Tibial nerve (tissue), 4 donors: ENCODE results near the gene ARPP21.

ENCODE experiments used
- CTCF ChIP-seq, 5 experiments: fragments of 200-600 bp in 3 of 5; fragments of 450-650 bp in 2 of 5; sonication (generic) in 3 of 5; IDR thresholded peaks; one replicate each; pipeline ENCODE4 v1.5.1; 2016 to 2019; ENCODE audit warnings: antibody characterized with exemption in 5 of 5, mild to moderate bottlenecking in 3 of 5, moderate library complexity in 2 of 5
- EP300 ChIP-seq, 2 donors: sonication (generic); formaldehyde crosslinking; IDR thresholded peaks; one replicate each; pipeline ENCODE4 v1.6.1; 2017; ENCODE audit warnings: antibody characterized with exemption in 2 of 2, mild to moderate bottlenecking in 1 of 2
- POLR2A ChIP-seq, 2 donors: fragments of 450-650 bp; IDR thresholded peaks; one replicate each; pipeline ENCODE4 v1.6.1; 2017; ENCODE audit warnings: antibody characterized with exemption in 2 of 2, mild to moderate bottlenecking in 2 of 2, moderate library complexity in 2 of 2

GRCh38 chr3:35785234-35785888 lies 146.0 kb downstream of the ARPP21 start:
- TF ChIP-seq CTCF (IDR thresholded peaks at IDR 0.05) (no peak), POLR2A (IDR thresholded peaks at IDR 0.05) (no peak), EP300 (IDR thresholded peaks at IDR 0.05) (no peak)
